GM19023 (cell line): ENCODE results near the gene CAMLG.

Experiments
- ATAC-seq: cut with Tn5 transposase; IDR thresholded peaks from one replicate; pipeline ENCODE4 v1.9.1; 2021; ENCODE audit warnings: mild to moderate bottlenecking, moderate library complexity; ENCODE audit not compliant: unreplicated experiment

The CAMLG gene

GRCh38 chr5:134777366-134777765 is 39.0 kb downstream of the CAMLG start:
- no peak for ATAC-seq

GRCh38 chr5:134784241-134784920 is 46.0 kb downstream of the CAMLG start:
- no peak for ATAC-seq

- ATAC-seq = no peak
Measured at GRCh38 chr5:134784946-134785620, 46.7 kb downstream of the CAMLG start.

- ATAC-seq = no peak
Measured at GRCh38 chr5:134787692-134788091, 49.3 kb downstream of the CAMLG start.

GRCh38 chr5:134791580-134791979 is 53.2 kb downstream of the CAMLG start:
- no peak for ATAC-seq

- ATAC-seq = no peak
Measured at GRCh38 chr5:134792286-134792685, 53.9 kb downstream of the CAMLG start.

GRCh38 chr5:134793111-134793510 is 54.8 kb downstream of the CAMLG start:
- ATAC-seq = no peak

GRCh38 chr5:134794082-134794481 is 55.7 kb downstream of the CAMLG start:
- ATAC-seq = no peak

- ATAC-seq = no peak
Measured at GRCh38 chr5:134794819-134795218, 56.5 kb downstream of the CAMLG start.

GRCh38 chr5:134798468-134798867 is 60.1 kb downstream of the CAMLG start:
- ATAC-seq = no peak
